Esophagus squamous epithelium (tissue), 4 donors: Measurements from ENCODE around the gene G0S2.

Experiments
- POLR2A ChIP-seq, 4 donors: fragments of 450-650 bp; IDR thresholded peaks; one replicate each; pipeline ENCODE4 v1.6.1; 2017; ENCODE audit warnings: antibody characterized with exemption in 4 of 4, mild to moderate bottlenecking in 4 of 4, moderate library complexity in 3 of 4
- TF ChIP-seq, protein P1 (sequence below), 6 experiments: fragments of 450-650 bp in 4 of 6; fragments of 200-600 bp in 2 of 6; sonication (generic) in 2 of 6; IDR thresholded peaks; one replicate each; pipeline ENCODE4 v1.5.1; 2016 to 2019; ENCODE audit warnings: antibody characterized with exemption in 6 of 6, mild to moderate bottlenecking in 4 of 6, moderate library complexity in 4 of 6

DNA sequence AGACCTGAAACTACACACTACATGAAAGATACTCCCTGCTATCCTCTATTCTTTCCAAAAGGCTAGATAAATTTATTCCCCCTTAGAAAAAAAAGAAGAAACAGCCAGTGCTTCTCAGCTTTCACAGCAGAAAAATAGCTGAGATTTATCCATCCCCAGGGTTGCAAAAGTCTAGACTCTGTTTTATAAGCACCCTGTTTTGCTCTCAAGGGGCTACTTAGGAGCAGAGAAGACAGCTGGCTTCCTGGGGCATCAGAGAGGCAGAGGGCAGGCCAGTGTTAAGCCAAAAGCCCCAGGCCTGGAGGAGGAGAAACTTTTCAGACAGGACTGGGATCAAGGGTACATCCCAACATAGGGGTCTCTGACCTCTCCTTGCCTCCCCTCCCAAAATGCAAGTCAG is 26.9 kb upstream of the G0S2 start:
- TF ChIP-seq, protein P1, sequence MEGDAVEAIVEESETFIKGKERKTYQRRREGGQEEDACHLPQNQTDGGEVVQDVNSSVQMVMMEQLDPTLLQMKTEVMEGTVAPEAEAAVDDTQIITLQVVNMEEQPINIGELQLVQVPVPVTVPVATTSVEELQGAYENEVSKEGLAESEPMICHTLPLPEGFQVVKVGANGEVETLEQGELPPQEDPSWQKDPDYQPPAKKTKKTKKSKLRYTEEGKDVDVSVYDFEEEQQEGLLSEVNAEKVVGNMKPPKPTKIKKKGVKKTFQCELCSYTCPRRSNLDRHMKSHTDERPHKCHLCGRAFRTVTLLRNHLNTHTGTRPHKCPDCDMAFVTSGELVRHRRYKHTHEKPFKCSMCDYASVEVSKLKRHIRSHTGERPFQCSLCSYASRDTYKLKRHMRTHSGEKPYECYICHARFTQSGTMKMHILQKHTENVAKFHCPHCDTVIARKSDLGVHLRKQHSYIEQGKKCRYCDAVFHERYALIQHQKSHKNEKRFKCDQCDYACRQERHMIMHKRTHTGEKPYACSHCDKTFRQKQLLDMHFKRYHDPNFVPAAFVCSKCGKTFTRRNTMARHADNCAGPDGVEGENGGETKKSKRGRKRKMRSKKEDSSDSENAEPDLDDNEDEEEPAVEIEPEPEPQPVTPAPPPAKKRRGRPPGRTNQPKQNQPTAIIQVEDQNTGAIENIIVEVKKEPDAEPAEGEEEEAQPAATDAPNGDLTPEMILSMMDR (IDR thresholded peaks at IDR 0.05): no peak
- TF ChIP-seq POLR2A (IDR thresholded peaks at IDR 0.05): no peak
